HG03135 (cell line): ENCODE data around the gene LOX.
"Not testable (repeated sequence)": the region's sequence is repeated elsewhere in the genome, so short reads cannot be mapped to it uniquely, and the experiment has no call there.

ENCODE experiments used
- ATAC-seq: cut with Tn5 transposase; IDR thresholded peaks from one replicate; pipeline ENCODE4 v1.9.1; 2021; ENCODE audit warnings: mild to moderate bottlenecking, moderate library complexity; ENCODE audit not compliant: unreplicated experiment

The LOX gene

DNA sequence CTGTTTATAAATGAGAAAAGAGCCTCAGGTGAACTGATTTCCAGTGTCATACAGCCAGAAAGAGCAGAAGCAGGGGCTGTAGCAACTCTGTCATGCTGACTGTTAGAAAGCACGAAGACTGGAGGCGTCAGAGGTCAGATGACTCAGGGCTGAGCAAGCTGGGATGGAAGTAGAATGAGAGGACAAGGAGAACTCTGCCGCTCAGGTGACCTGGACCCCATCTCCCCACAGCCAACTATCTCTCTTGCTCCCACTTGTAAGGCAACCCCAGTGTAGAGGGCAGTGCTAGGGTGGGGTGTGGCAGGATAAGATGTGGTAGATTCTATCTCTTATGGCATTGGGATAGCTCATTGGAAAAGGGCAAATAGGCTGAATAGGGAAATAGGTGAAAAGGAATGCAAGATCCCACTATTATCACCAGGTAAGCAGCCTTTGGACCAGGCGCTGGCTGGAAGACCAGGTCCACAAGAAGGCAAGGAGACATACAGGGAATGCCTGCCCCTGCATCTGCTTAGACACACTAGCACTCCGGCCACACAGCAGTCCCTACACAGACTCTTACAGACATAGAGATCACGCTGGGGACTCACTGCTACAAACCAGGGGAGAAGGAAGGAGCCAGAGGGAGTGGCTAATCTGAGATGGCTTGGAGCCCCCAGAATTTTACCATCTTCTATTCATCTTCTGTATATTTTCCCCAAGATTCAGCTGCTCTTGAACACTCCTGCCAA is 21.2 kb upstream of the LOX start:
- ATAC-seq, result no peak

DNA sequence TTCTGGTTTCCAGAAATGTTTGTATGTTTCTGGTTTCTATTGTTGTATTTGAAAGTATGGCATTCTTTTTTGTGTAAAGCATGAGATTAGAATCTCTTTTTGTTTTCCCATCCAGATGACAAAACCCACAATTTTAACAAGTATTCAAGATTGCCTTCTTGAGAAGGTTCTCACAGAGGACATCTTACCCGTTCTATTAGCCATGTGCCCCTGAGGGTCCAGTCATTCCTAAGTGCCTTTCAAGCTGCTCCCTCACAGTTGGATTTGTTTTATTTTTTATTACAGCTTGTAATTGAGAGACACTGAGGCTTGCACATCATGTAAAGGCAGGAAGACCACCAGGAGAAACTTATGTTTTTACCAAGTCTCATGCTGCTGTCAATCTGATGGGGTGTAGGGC is 19.3 kb upstream of the LOX start:
- no peak for ATAC-seq

GRCh38 chr5:122095158-122095557 is 17.1 kb upstream of the LOX start:
- ATAC-seq, result no peak

- ATAC-seq, result not testable (repeated sequence)
Measured at GRCh38 chr5:122094251-122094650, 16.2 kb upstream of the LOX start.

GRCh38 chr5:122093415-122094180 is 15.5 kb upstream of the LOX start:
- ATAC-seq, result no peak

- ATAC-seq, result no peak
Measured at GRCh38 chr5:122091936-122092600, 14.0 kb upstream of the LOX start.

- ATAC-seq, result no peak
Measured at GRCh38 chr5:122089096-122090013, 11.3 kb upstream of the LOX start.

DNA sequence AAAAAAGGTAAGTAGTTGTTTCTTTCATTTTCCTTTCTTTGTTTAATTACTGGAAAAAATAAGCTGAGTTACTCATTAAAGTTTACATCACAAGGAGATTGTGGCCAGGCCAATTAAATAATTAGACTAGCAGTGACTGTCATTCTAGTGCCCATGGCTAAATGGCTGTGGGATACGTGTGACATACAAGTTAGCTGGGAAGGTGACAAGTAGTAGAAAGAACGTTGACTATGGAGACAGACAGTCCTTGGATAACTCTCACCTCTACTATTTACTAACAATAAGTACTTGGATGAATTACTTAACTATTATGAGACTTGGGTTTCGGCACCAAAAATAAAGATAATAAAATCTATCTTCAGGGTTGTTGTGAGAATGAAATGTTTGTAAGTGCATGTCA is 7.0 kb upstream of the LOX start:
- ATAC-seq, result no peak

DNA sequence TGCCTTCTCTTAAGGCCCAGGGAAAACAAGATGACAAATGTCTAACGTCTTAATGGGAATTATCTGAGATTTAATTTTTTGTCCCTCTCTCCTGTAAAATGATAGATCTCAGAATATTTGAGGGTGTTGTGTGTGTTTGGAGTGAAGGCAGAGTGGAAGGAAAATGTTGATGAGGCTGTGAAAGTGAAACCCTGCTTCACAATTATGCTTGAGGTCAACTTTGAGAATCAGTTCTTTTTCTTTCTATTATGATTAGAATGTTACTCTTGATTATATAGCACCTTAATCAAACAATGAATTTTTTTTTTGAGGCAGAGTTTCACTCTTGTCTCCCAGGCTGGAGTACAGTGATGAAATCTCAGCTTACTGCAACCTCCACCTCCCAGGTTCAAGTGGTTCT is 5.5 kb upstream of the LOX start:
- ATAC-seq, result no peak

GRCh38 chr5:122081541-122081940 is 3.5 kb upstream of the LOX start:
- no peak for ATAC-seq

DNA sequence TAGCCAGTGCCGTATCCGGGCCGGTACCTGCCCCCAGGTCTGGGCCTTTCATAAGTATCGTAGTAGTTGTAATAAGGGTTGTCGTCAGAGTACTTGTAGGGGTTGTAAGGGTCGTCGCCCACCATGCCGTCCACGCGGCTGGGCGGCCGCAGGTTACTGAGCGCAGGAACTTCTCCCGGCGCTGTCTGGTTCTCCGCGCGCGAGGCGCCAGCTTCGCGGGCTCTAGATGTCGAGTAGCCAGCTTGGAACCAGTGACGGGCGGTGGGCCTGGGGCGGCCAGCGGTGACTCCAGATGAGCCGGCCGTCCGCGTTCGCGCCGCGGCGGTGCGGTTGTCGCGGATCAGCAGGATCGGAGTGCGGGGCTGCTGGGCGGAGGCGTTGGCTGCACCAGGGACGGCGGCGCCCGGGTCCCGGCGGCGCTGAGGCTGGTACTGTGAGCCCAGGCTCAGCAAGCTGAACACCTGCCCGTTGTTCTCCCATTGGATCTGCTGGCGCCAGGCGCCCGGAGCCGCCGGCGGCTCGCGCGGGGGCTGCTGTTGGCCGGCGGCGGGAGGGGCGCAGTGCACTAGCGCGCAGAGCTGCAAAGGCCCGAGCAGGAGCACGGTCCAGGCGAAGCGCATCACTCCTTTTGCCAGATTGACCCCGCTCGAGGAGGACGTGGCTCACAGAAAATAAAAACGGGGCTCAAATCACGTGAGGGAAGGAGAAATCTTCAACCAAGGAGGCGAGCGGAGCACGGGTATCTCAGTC is 518 bp downstream of the LOX start:
- peak; percentile 25 for ATAC-seq

GRCh38 chr5:122076669-122077365 is 1.2 kb downstream of the LOX start:
- ATAC-seq, result peak; percentile 44

DNA sequence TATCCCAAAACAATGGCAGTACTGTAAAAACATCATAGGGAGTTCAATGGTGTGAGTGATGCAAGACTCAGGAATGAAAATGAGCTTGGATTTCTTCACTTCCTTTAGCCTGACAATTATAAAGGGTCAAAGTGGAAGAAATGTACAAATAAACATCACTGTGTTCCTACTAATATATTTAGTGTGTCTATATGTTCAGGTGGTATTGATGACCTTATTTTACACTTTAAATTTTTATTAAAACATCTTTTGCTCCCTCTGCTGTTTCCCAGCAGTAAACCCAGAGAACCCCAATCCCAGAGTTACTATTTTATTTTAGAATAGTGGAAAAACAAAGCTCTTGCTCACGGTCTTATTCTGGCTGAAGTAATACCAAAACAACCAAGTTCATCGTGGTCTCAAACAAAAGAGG is 2.0 kb downstream of the LOX start:
- ATAC-seq, result no peak

DNA sequence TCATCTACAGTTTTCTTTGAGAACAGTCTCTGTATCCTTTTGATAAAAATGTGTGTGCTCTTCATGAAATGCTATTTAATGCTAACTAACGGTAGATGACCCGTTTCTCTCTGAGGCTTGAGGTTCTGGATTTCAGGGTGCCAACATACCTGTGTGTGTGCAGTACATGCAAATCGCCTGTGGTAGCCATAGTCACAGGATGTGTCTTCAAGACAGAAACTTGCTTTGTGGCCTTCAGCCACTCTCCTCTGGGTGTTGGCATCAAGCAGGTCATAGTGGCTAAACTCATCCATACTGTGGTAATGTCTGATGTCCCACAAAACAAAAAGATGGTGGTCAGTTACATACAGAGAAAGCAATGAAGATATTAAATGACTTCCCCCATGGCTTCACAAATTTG is 4.2 kb downstream of the LOX start:
- no peak for ATAC-seq

DNA sequence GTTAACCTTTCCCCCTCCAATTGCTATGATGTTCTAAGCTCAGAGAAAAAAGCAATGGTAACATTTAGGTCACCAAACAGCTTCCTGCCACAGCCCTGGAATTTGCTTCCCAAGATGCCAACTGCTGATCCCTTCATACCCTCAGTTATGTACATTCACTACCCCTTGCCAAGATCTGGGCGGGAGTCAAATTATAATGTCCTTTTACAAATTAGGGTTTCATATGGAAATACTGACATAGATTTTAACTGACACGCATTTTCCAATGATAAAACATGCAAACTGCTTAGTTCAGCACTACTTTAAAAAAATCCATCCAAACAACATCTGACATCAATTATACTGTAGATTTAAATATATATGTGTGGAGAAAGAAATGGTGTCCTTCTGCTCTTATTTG is 5.0 kb downstream of the LOX start:
- no peak for ATAC-seq

DNA sequence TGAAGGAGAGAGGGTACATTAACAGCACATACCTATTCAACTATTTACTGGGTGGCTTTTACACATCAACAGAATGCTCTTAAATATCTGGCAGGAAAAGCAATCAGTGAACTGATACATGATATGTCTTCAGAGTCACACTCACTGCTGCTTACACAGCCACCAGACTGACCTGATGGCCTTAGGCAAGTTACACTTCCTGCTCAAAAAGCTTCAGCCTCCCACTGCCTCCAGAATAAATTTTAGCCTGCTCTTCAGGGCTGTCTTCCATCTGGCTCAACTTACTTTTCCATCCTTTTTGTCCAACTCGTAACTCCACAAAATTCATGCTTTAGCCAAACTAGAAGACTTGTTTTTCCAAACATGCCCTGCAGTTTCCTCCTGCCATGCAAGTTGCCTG is 10.7 kb downstream of the LOX start:
- ATAC-seq, result no peak

DNA sequence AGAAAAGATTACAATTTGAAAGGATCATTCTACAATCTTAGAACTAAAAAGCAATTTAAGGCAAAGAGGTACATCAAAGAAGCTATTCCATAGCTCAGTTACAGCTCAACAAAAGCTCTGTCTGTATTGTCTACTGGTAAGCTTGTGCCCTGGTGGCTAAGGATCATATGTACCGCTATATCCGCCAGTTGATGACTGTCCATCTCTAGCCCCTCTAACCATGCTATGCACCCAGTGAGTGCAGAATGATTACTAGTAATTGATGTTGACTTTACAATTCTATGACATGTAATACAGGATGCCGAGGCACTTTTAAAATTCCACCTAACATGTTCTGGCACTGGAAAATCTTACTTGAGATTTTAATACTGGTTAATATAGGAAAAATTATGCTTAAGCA is 13.1 kb downstream of the LOX start:
- no peak for ATAC-seq

DNA sequence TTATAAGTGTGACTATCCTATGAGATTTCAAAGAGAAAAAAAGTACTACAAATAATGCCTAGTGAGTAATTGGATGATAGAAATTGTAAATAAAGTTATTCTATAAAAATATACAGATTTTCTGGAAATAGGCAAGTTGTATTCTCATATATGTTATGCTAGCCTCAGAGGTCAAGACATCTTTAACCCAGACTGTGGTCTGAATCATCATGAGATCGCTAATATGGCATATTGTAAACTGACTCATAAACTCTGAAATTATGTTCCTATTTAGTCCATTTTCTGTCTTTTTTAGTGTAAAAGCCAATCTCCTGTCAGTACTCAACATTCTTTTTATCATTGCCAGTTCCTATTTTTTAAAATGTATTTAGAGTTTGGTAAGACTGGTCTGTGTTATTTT is 14.2 kb downstream of the LOX start:
- no peak for ATAC-seq

DNA sequence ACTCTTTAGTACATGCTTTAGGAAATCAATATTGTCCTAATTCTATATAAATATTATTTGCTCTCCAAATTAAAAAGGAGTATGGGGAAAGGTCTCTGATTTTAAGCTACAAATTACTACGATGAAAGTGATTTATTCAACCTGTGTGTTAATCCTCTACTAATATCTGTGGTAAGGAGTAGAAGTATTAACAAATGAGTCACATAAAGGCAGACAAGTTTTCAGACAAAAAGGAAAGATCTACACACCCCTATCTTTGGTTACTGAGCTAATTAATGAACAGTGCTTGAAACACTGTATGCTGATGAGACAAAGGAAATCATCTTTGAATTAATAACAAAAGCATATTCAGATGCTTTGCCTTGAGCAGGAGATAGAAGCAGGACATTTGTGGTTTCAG is 15.9 kb downstream of the LOX start:
- no peak for ATAC-seq

DNA sequence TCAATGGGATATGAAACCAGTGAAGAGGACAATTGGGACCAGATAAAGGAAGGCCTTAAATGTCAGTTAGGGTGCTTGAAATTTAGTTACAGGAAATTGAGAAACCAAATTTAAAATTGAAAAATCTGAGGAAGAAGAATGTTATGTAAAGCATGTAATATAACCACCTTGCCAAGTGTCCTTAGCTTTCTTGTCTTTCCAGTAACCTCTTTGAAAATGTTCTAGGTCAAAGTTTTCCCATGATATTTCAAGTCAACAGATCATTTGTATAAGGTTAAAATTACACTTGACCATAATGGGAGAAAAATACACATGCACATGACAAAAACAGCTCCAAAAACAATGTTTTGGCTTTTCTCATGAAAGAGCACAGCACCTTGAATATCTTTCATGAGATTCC is 21.1 kb downstream of the LOX start:
- ATAC-seq, result no peak
